ENCODE data around the gene FAM47E. TPM values are rescaled to one million over a fixed set of nuclear protein-coding genes. Genes with fewer than 3 reads are reported as not detected.

Gene FAM47E
- total RNA-seq, 4 donors from 2014 or later, result 0.56 to 6.8 (median 3.8) TPM

DNA sequence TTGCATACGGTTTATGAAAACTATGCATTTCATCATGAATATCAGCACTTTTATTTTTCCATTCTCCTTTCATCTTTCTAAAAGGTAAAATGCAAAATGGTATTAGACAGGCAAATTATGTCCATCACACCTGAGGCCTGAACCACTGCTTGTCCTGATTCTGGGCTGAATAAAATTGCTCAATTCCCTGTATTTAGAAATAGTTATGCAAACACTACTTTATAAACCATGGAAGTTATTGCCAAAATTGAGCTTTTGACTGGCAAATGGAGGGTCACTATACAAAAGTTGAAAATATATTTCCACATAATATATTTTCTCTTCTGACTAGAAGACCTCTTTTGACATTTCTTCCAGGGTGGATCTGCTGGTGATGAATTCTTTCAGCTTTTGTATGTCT is 21.1 kb downstream of the FAM47E start:
- in situ Hi-C loops (cut with MboI; ENCODE audit: low sequenced_read_pairs in 4 of 4) (loop anchor here in 1 of 4 donors (25.0 kb wide), 1 partner anchor 240 kb away; no protein-coding TSS in a partner anchor), intact Hi-C loops (cut with DNase I; ENCODE audit: low total_unique reads) (no loop called here)
- no peak overlapping the region for H3K27ac ChIP-seq
- no peaks in the 10 kb centered on the region for H3K27me3 ChIP-seq
- H3K36me3 ChIP-seq, result no peaks in the 10 kb centered on the region
- ATAC-seq (no peak), DNase-seq (no peak)
- TF ChIP-seq POLR2A (IDR thresholded peaks at IDR 0.05), result no peak
- H3K4me1 ChIP-seq, result no peaks in the 10 kb centered on the region
- H3K9me3 ChIP-seq, result no peaks in the 10 kb centered on the region
- no peak overlapping the region for H3K4me3 ChIP-seq

DNA sequence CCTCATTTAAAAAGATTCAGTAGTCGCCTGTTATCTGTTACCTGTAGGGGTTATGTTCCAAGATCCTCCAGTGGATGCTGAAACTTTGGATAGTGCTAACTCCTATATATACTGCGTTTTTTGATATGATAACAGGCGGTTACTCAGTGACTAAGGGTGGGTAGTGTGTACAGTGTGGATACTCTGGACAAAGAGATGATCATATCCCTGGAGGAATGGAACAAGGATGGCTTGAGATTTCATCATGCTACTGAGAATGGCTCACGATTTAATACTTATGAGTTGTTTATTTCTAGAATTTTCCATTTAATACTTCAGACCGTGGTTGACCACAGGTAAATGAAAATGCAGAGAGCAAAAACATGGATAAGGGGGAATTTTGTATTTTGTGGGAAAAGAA is 21.5 kb downstream of the FAM47E start:
- intact Hi-C loops (cut with DNase I; ENCODE audit: low total_unique reads), result no loop called here
- no peaks in the 10 kb centered on the region for H3K9me3 ChIP-seq
- no peak for ATAC-seq
- no peak overlapping the region for H3K4me3 ChIP-seq
- no peaks in the 10 kb centered on the region for H3K36me3 ChIP-seq
- H3K27me3 ChIP-seq, result no peaks in the 10 kb centered on the region
- no peak overlapping the region for H3K27ac ChIP-seq
- H3K4me1 ChIP-seq, result no peaks in the 10 kb centered on the region
- no peak for DNase-seq
- TF ChIP-seq POLR2A (IDR thresholded peaks at IDR 0.05), result no peak
- TF ChIP-seq, protein P1, sequence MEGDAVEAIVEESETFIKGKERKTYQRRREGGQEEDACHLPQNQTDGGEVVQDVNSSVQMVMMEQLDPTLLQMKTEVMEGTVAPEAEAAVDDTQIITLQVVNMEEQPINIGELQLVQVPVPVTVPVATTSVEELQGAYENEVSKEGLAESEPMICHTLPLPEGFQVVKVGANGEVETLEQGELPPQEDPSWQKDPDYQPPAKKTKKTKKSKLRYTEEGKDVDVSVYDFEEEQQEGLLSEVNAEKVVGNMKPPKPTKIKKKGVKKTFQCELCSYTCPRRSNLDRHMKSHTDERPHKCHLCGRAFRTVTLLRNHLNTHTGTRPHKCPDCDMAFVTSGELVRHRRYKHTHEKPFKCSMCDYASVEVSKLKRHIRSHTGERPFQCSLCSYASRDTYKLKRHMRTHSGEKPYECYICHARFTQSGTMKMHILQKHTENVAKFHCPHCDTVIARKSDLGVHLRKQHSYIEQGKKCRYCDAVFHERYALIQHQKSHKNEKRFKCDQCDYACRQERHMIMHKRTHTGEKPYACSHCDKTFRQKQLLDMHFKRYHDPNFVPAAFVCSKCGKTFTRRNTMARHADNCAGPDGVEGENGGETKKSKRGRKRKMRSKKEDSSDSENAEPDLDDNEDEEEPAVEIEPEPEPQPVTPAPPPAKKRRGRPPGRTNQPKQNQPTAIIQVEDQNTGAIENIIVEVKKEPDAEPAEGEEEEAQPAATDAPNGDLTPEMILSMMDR (IDR thresholded peaks at IDR 0.05 in 4 of 5, conservative IDR thresholded peaks at IDR 0.05 in 1 of 5), result no peak
- in situ Hi-C loops (cut with MboI; ENCODE audit: low sequenced_read_pairs in 4 of 4), result loop anchor here in 1 of 4 donors (25.0 kb wide), 1 partner anchor 239 kb away; no protein-coding TSS in a partner anchor

DNA sequence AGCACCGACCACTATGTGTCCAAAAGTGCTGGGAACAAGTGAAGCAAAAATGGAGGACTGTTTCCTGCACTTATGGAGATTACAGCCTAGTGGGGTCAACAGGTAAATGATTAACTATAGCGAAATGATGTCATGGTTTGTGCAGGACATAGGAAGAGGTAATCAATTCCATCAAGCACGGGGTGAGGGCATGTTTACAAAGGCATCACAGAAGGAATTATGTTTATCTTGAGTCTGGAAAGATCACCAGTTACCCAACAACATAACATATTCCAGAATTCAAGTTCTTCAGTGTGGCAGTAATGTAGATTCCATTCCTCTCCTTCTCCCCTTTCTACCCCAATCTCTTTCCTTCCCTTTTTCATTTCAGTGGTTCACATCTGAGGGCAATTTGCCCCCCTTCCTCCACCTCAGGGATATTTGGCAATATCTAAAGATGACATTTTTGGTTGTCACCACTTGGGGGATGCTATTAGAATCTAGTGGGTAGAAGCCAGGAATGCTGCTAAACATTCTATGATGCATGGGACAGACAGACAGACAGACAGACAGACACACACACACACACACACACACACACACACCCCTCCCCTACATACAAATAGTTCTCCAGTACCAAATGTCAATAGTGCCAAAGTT is 24.1 kb downstream of the FAM47E start:
- no peaks in the 10 kb centered on the region for H3K36me3 ChIP-seq
- no peak for DNase-seq
- TF ChIP-seq, protein P1 (IDR thresholded peaks at IDR 0.05 in 4 of 5, conservative IDR thresholded peaks at IDR 0.05 in 1 of 5), result no peak
- TF ChIP-seq POLR2A (IDR thresholded peaks at IDR 0.05), result no peak
- H3K4me1 ChIP-seq, result peaks cover 4 to 6% of the 10 kb centered on the region in 2 donors
- intact Hi-C loops (cut with DNase I; ENCODE audit: low total_unique reads) (no loop called here), in situ Hi-C loops (cut with MboI; ENCODE audit: low sequenced_read_pairs in 4 of 4) (no loop called here)
- H3K27me3 ChIP-seq, result no peaks in the 10 kb centered on the region
- ATAC-seq, result no peak
- H3K9me3 ChIP-seq, result no peaks in the 10 kb centered on the region
- no peak overlapping the region for H3K4me3 ChIP-seq
- no peak overlapping the region for H3K27ac ChIP-seq

DNA sequence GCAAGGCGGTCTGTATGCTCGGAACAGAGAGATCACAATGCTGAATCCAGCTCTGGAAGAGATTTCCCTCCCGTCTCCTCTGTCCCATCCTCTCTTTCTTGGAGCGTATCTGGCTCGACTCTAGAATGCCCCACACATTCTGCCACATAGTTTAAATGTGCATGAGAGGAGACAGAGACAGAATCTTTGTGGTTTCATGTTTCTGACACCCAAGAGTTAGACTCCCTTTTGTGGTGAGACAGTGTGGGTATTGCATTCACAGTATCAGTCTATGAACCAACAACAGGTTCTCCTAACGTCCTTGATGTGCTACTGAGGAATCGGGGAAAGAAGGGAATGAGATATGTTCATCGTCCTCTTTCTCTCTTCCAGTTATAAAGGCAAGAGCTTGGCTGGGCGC is 25.3 kb downstream of the FAM47E start:
- intact Hi-C loops (cut with DNase I; ENCODE audit: low total_unique reads) (no loop called here), in situ Hi-C loops (cut with MboI; ENCODE audit: low sequenced_read_pairs in 4 of 4) (no loop called here)
- ATAC-seq, result peak; percentile 23 to 44
- H3K27me3 ChIP-seq, result no peaks in the 10 kb centered on the region
- no peak for DNase-seq
- no peaks in the 10 kb centered on the region for H3K9me3 ChIP-seq
- no peak overlapping the region for H3K4me3 ChIP-seq
- TF ChIP-seq, protein P1 (IDR thresholded peaks at IDR 0.05 in 4 of 5, conservative IDR thresholded peaks at IDR 0.05 in 1 of 5), result no peak
- no peaks in the 10 kb centered on the region for H3K36me3 ChIP-seq
- peaks cover 9 to 11% of the 10 kb centered on the region in 2 donors for H3K4me1 ChIP-seq
- H3K27ac ChIP-seq, result no peak overlapping the region

DNA sequence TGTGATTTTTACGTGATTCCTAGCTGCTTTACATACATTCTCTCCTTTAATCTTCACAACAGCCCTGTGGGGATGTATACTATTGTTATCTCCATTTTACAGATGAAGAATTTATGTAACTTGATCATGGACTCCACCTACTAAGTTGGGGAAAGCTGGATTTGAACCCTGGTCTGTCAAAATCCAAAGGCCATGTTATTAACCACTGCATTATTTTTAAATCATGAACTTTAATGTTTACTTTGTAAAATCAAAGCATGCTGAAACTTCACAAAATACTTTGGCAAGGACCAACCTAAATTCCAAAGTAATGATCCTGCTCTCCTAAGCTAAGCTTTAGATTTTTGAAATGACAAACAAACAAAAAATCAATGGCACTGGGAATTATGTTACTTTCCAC is 26.1 kb downstream of the FAM47E start:
- intact Hi-C loops (cut with DNase I; ENCODE audit: low total_unique reads), result no loop called here
- ATAC-seq (no peak), DNase-seq (no peak)
- in situ Hi-C loops (cut with MboI; ENCODE audit: low sequenced_read_pairs in 4 of 4), result no loop called here
- no peaks in the 10 kb centered on the region for H3K27me3 ChIP-seq
- H3K27ac ChIP-seq, result no peak overlapping the region
- H3K36me3 ChIP-seq, result no peaks in the 10 kb centered on the region
- H3K4me1 ChIP-seq, result peaks cover 9 to 11% of the 10 kb centered on the region in 2 donors
- H3K4me3 ChIP-seq, result no peak overlapping the region
- no peak for TF ChIP-seq POLR2A (IDR thresholded peaks at IDR 0.05)
- TF ChIP-seq, protein P1 (IDR thresholded peaks at IDR 0.05 in 4 of 5, conservative IDR thresholded peaks at IDR 0.05 in 1 of 5), result no peak
- no peaks in the 10 kb centered on the region for H3K9me3 ChIP-seq

Data from gastrocnemius medialis (tissue), 4 donors.